ENCODE measurements around the gene FAM110A. TPM values are rescaled to one million over a fixed set of nuclear protein-coding genes. Genes with fewer than 3 reads are reported as not detected.

FAM110A gene
- total RNA-seq, 1 experiment from 2014 or later: 7.6 TPM

Other genes starting within 250 kb of the FAM110A start
- gene TCF15, start 223.4 kb upstream of the FAM110A start, total RNA-seq (2014; rRNA removed): not detected in 2 replicates
- gene SRXN1, start 180.5 kb upstream of the FAM110A start, total RNA-seq (2014; rRNA removed): 54.3 and 57.6 TPM in 2 replicates
- gene SCRT2, start 157.9 kb upstream of the FAM110A start, total RNA-seq (2014; rRNA removed): not detected in 2 replicates
- gene SLC52A3, start 65.2 kb upstream of the FAM110A start, total RNA-seq (2014; rRNA removed): not detected in 2 replicates
- gene ANGPT4, start 82.6 kb downstream of the FAM110A start, total RNA-seq (2014; rRNA removed): not detected in 2 replicates
- gene RSPO4, start 168.6 kb downstream of the FAM110A start, total RNA-seq (2014; rRNA removed): not detected in 2 replicates